ENCODE measurements around the gene BBS9. TPM values are rescaled to one million over a fixed set of nuclear protein-coding genes. Genes with fewer than 3 reads are reported as not detected.
"Not testable (repeated sequence)": the region's sequence is repeated elsewhere in the genome, so short reads cannot be mapped to it uniquely, and the experiment has no call there.

BBS9 gene
- total RNA-seq, 1 experiment from 2014 or later = 9.0 TPM

GRCh38 chr7:33271839-33272371 lies 142.5 kb downstream of the BBS9 start:
- not testable (repeated sequence) for DNase-seq (ENCODE audit: extremely low read depth, low read depth)

DNA sequence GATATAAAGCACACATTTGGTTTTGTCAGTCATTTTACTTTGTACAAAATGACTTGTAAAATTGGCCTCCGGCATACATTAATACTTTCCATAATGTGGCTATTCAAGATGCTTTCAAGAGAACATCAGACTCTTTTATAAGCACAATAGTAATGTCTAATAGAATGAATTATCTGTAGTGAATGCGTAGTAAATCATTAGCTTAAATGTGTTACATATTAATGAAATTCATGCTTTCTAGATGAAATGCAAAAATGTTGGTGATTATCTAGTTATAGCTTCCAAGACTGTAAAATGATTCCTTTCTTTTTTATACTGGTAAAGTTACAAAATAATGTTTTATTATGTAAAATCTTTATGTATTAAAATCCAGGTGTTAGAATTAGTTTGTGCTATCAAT lies 144.0 kb downstream of the BBS9 start:
- DNase-seq (ENCODE audit: extremely low read depth, low read depth) = no peak

DNA sequence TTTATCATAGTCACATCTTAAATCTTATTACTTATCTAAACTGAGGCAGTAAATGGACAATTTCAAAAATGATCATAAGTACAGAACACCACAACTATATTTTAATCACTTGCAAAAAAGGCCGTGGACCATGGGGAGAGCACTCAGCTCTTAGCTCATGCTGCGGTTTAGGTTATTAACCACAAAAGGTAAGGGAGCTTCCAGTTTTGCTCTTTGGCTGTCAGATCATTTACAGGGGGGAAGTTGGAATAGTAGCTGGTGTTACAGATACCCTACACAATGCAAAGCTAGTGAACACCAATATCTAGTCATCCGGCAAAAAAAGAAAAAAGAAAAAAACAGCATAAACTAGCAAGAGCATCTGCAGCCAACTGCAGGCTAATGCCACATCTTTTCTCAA lies 147.0 kb downstream of the BBS9 start:
- DNase-seq (ENCODE audit: extremely low read depth, low read depth) = no peak

DNA sequence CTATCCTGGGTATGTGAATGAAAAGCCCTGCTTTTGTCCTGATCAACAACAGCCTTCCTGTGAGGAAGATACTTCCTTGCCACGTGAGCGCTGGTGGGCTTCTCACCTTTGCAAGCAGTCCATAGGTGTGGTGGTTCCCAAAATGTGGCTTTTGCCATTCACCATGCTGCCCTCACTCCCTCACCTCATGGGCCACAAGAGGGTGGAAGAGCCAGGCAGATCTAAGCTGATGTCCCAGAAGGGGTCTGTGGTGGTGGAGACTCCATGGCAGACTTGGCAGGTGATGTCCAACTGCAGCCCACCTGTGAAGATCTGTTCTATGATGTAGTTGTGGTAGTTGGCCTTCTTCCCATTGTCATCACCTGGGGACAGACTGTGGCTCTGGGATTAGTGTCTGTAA lies 147.4 kb downstream of the BBS9 start:
- DNase-seq (ENCODE audit: extremely low read depth, low read depth) = no peak

DNA sequence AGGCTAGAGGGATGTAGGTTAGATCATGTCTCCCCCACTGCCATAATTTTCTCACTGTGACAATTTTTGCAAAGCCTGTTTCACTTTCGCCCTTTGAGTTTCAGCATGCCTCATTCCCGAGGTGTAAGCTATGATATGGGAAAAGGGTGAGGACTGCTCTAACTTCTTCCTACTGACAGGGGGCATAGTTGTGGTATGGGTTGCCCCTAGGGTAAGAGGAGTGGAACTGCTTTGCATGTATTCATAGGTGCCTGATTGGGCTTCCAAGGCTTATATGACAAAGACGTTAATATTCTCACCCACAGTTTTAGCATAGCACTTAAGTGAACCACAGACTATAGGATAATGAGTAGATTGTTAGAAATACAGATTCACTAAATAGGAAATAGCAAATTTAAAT lies 148.7 kb downstream of the BBS9 start:
- DNase-seq (ENCODE audit: extremely low read depth, low read depth) = no peak

DNA sequence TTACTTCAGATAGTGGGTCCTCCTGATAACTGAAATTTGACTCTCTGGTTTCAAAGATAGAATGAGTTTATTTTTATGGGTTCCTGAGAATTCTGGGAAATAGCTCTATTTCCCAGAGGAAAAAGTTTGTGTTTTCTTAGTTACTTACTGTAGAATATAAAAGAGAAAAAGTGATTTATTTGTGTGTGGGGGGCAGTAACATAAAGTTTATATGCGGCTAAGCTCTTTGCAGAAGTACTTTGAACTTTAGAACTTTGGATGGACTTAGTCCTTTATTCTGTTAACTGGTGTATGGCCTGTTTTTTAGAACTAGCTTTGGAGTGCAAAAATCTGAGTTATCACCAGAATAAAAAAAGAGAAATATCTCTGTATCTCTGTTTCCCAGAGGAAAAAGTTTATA lies 157.1 kb downstream of the BBS9 start:
- DNase-seq (ENCODE audit: extremely low read depth, low read depth) = no peak

- DNase-seq (ENCODE audit: extremely low read depth, low read depth) = no peak
Measured at GRCh38 chr7:33287738-33288137, 158.4 kb downstream of the BBS9 start.

- DNase-seq (ENCODE audit: extremely low read depth, low read depth) = no peak
Measured at GRCh38 chr7:33298848-33299247, 169.5 kb downstream of the BBS9 start.

DNA sequence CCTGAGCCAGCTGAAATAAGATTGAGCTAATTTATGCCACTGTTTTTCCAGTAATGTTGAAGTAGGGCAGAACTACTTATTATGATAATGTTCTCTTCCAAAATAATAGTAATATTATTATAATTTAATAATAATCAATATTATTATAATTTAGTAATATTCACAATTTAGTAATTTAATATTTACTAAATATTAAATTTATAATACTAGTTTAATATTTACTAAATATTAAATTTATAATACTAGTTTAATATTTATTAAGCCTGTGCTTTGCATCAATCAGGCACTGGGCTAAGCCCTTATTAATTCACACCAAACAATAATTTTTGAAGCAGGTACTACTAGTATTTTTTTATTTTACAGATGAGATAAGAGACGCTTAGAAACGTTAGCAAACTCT lies 170.1 kb downstream of the BBS9 start:
- DNase-seq (ENCODE audit: extremely low read depth, low read depth) = no peak

DNA sequence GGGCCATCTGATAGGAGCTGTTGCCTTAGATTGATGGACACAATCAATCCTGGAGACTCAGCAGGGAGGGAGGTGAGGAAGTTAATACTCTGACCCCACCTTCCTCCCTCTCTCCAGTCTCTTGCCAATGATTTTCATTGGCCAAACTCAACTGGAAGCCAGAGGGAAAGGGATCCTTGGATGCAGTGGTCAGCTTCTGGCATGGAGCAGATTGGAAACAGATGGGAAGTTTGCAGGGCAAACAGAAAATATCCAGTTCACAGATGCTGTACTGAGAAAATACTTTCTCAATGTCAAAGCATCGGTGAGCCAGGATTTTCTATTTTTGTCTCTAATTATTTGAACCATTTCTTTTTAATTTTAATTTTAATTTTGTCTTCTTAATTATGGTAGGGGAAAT lies 170.8 kb downstream of the BBS9 start:
- DNase-seq (ENCODE audit: extremely low read depth, low read depth) = no peak

DNA sequence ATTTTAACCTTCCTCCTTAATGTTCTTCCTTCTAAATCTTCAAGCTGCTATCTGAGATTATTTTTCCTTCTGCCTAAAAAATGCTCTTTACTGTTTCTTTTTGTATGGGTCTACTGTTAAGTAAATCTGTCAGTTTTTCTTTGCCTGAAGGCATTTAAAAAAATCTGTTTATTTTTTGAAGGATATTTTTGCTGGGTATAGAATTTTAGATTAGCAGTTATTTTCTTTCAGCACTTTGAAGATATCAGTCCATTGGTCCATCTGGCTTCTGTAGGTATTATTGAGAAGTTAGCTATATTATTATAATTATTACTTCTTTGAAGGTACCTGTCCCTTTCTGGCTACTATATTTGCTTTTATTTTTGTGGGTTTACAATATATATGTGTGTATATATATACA lies 171.4 kb downstream of the BBS9 start:
- no peak for DNase-seq (ENCODE audit: extremely low read depth, low read depth)

DNA sequence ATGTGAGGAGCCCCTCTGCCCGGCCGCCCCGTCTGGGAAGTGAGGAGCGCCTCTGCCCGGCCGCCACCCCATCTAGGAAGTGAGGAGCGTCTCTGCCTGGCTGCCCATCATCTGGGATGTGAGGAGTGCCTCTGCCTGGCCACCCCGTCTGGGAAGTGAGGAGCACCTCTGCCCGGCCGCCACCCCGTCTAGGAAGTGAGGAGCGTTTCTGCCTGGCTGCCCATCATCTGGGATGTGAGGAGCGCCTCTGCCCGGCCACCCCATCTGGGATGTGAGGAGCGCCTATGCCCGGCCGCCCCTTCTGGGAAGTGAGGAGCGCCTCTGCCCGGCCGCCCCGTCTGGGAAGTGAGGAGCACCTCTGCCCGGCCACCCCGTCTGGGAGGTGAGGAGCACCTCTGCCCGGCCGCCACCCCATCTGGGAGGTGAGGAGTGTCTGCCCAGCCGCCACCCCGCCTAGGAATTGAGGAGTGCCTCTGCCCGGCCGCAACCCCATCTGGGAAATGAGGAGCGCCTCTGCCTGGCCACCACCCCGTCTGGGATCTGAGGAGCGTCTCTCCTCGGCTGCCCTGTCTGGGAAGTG lies 174.7 kb downstream of the BBS9 start:
- not testable (repeated sequence) for DNase-seq (ENCODE audit: extremely low read depth, low read depth)

DNA sequence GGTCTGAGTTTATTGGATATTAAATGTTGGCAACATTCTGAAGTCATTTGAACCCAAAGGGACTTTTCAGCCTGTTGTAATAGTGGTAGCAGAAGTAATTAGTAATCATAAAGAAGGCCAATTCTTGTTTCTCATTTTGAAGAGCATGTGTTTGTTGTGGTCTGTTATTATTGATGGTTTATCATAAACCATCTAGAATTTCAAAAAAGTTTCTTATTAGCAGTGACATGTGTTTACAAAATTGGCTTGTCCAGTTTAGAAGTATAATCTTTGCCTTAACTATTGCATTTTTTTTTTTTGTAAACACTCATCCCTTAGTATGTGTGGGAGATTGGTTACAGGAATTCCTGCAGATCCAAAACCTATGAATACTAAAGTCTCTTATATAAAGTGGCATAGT lies 177.8 kb downstream of the BBS9 start:
- DNase-seq (ENCODE audit: extremely low read depth, low read depth) = no peak

DNA sequence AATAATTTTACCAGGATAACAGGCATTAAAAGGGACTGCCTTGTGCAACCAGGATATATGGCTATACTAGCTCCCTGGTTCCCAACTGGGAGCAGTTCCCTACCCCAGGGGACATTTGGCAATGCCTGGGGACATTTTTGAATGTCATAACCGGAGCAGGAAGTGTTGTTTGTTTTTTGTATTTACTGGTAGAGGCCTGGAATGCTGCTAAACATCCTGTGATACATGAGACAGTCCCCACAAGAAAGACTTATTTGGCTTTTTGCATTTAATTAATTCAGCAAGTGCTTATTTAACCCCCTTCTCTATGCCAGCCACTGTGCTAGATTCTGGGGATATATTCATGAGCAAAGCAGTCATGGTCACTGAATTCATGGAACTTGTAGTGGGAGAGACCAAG lies 181.2 kb downstream of the BBS9 start:
- DNase-seq (ENCODE audit: extremely low read depth, low read depth) = no peak

- no peak for DNase-seq (ENCODE audit: extremely low read depth, low read depth)
Measured at GRCh38 chr7:33325754-33326484, 196.6 kb downstream of the BBS9 start.

DNA sequence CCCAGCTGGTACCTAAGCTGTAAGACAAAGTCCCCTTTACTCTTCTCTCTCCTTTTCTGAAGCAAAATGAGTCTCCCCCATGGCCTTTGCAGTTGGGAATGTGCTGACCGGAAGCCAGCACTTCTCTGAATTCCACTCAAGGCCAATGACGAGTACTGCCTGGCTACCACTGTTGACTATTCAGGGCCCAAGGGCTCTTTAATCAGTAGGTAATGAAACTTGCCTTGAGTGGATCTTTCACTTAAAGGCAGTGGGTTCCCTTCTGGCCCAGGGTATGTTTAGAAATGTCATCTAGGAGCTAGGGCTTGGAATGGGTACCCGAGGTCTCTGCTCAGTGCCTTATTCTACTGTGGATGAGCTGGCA lies 197.1 kb downstream of the BBS9 start:
- no peak for DNase-seq (ENCODE audit: extremely low read depth, low read depth)

GRCh38 chr7:33327427-33327826 lies 198.1 kb downstream of the BBS9 start:
- no peak for DNase-seq (ENCODE audit: extremely low read depth, low read depth)

- DNase-seq (ENCODE audit: extremely low read depth, low read depth) = peak; percentile 8
Measured at GRCh38 chr7:33334349-33334748, 205.0 kb downstream of the BBS9 start.

DNA sequence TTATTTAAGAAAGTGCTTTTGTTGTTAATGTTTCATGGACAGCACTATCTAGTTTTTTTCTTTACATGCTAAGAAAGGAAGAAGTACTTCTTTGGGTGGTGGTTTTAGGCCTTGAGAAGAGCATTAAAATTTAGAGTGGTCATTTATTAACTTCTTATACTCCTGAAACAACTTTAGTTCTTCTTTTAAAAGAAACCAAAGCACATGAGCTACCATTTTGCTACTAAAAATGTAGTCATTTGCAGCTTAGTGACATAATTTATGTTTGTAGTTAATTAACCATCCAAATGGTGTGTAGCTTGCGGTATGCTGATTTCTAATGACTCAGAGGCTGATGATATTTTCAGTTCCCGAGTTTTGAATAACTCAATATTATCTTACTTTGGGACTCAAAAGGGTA lies 207.5 kb downstream of the BBS9 start:
- DNase-seq (ENCODE audit: extremely low read depth, low read depth) = no peak

- DNase-seq (ENCODE audit: extremely low read depth, low read depth) = no peak
Measured at GRCh38 chr7:33339074-33339790, 209.9 kb downstream of the BBS9 start.

DNA sequence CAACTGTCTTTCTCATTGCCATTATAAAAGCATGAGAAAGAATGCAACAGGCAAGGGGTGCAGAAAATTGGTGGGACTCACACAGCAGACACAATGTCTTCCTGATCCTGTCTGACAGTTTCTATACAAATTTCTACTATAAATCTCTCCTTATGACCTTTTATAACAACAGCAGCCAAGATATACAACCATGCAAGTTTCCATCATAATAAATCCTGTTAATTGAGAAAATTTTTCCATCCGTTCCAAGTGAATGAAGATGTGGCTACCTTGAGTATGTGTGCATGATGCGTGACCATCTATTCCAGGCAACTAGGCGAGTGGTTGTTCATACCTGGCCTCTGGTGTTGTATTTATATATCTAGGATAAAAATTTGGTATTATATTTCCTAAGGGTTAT lies 216.7 kb downstream of the BBS9 start:
- DNase-seq (ENCODE audit: extremely low read depth, low read depth) = no peak

- no peak for DNase-seq (ENCODE audit: extremely low read depth, low read depth)
Measured at GRCh38 chr7:33350577-33350976, 221.2 kb downstream of the BBS9 start.

All from NCI-H460 (cell line).